Posterior vena cava (tissue), 2 donors: ENCODE data around the gene GRIK4. TPM values are rescaled to one million over a fixed set of nuclear protein-coding genes. Genes with fewer than 3 reads are reported as not detected.

Experiments used
- DNase-seq: peaks from one replicate; pipeline ENCODE4 v3.0.0-alpha.2; 2020; ENCODE audit warnings: low spot score
- intact Hi-C, 2 donors: fragments of 100-400 bp; cut with DNase I; formaldehyde crosslinking; loops; one replicate each; pipeline versions ENCODE4 v1.14.1 to v1.14.2; 2022 to 2023
- total RNA-seq, 2 donors: library from RNA; stranded (reverse); fragmentation: NEBNext Ultra II Directional; extraction: Animal tissue kit (Norgen Biotek cat#: 25700); gene quantifications; one replicate each; pipeline ENCODE4 v1.2.1, GENCODE V29; 2021
- donor health status: DM: yes; HTN: yes; CAD: no.
- donor health status: DM: yes; HTN: yes; CAD: no.

The GRIK4 gene
- total RNA-seq, 2 donors from 2014 or later, result 0.19 TPM; not detected in 1

DNA sequence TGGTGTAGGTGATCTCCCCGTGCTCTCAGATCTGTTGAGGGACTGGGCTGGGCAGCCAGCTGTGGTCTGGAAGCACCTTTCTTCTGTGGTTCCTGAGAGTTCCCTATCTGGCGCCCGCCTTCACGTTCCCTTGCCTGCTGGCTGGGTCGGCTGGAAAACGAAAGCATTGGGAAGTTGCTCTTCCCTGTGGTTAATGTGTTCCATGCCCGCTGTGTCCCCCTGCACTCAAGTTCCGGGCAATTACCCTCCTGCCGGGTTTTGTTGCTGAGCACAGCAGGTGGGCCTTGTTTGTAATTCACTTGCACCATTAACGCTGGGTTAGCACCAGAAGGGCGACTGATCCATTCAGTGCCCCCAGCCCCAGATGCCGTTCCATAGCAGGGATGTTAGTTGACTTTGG lies 134.1 kb downstream of the GRIK4 start:
- DNase-seq, result peak; percentile 61

GRCh38 chr11:120646206-120646605 lies 134.7 kb downstream of the GRIK4 start:
- DNase-seq, result peak; percentile 11
- intact Hi-C loops, result loop anchor here in 1 of 2 donors (10.0 kb wide), 1 partner anchor 1791 kb away; no protein-coding TSS in a partner anchor

More for the DNA sequence above, 134.1 kb downstream of the GRIK4 start:
- intact Hi-C loops, result loop anchor here in 1 of 2 donors (10.0 kb wide), 1 partner anchor 1791 kb away; no protein-coding TSS in a partner anchor

DNA sequence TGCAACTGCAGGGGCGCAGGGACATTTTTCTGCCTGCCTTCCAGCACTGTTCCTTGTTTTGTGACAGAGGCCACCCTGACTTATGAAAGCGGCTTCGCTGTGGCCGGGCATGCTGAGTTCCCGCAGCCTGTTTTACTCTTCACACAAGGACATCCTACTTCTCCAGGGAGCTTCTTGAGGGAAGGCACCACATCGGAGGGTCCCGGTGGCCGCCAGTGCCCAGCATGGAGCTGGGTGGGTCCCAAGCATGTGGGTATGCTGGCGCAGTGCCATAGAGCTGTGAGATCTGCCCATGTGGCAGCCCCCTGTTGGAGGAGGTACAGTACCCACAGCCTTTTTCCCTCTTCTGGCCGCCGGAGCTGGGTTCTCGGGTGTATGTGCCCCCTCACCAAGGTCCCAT lies 136.1 kb downstream of the GRIK4 start:
- peak; percentile 75 for DNase-seq
- intact Hi-C loops, result loop anchor here in 1 of 2 donors (10.0 kb wide), 1 partner anchor 1793 kb away; no protein-coding TSS in a partner anchor

GRCh38 chr11:120648771-120649170 lies 137.2 kb downstream of the GRIK4 start:
- DNase-seq, result peak; percentile 70

DNA sequence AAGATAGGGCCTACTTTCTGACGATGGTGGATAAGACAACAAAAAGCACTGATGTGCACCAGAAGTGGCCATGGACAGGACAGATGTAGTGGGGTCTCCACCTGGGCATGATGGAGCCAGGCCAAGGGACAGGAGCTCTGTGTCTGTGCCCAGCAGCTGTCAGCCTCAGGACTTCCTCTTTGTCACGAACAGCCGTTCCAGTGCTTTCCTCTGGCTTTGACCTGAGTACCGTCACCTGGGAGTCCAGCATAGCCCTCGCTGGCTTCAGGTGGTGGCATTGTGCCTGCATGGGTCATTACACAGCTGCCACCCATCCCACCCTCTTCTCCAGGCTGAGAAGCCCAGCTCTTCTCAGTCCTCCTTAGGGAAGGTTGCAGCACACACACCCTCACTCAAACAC lies 137.8 kb downstream of the GRIK4 start:
- DNase-seq, result peak; percentile 64
- intact Hi-C loops, result loop anchor here in 1 of 2 donors (10.0 kb wide), 1 partner anchor 1795 kb away; no protein-coding TSS in a partner anchor

More at GRCh38 chr11:120648771-120649170, 137.2 kb downstream of the GRIK4 start:
- intact Hi-C loops, result loop anchor here in 1 of 2 donors (10.0 kb wide), 1 partner anchor 1794 kb away; no protein-coding TSS in a partner anchor

DNA sequence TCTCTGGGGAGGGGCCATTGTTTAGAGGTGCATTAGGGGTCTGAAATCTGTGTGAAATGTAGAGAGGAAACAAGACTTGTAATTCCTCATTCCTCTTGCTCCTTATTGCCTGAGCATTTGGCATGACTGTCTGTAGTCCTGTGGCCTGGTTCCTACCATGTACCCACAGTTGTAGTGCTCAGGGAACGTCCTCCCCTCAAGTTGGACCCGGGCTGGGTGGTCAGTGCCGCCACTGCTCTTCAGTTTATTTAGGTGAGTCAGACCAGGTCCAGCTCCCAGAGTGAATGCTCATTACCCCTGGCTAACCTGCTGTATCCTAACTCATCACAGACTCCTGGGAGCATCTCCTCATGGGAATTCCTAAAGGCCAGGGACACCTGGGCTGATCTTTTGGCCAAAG lies 139.8 kb downstream of the GRIK4 start:
- peak; percentile 53 for DNase-seq
- intact Hi-C loops, result no loop called here

- intact Hi-C loops, result no loop called here
- peak; percentile 38 for DNase-seq
These were observed 140.3 kb downstream of the GRIK4 start for GRCh38 chr11:120651836-120652235.

DNA sequence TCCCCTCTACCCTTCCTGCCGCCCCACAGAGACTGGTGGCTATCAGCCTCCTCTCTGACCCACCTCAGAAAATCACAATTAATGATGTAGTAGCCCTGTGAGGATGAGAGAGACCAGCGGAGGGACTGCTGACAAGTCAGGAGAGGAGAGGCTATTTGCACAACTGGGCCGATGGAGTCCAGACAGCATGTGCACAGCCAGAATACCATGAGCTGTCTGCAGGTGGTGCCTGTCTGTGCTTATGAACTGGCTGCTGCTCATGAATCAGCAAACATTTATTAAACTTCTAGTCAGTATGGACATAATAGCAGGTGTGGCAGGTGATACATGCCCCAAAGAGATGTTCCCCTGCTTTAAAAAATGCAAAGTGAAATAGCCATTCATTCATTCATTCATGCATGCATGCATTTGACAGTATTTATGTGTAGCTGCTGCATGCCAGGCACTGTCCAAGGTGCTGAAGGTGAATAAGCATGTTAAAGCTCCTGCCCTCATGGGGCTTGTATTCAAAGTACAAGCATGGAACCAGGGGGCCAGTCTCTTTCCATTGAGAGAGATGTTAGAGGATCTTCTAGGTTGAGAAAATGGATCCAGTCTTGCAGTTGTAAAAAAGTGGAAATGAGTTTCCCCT lies 141.3 kb downstream of the GRIK4 start:
- DNase-seq, result no peak
- intact Hi-C loops, result no loop called here

GRCh38 chr11:120655589-120655988 lies 144.0 kb downstream of the GRIK4 start:
- intact Hi-C loops, result no loop called here
- DNase-seq, result no peak

GRCh38 chr11:120657306-120658070 lies 145.9 kb downstream of the GRIK4 start:
- intact Hi-C loops, result no loop called here
- no peak for DNase-seq

GRCh38 chr11:120658071-120658423 lies 146.5 kb downstream of the GRIK4 start:
- DNase-seq, result no peak
- intact Hi-C loops, result no loop called here

DNA sequence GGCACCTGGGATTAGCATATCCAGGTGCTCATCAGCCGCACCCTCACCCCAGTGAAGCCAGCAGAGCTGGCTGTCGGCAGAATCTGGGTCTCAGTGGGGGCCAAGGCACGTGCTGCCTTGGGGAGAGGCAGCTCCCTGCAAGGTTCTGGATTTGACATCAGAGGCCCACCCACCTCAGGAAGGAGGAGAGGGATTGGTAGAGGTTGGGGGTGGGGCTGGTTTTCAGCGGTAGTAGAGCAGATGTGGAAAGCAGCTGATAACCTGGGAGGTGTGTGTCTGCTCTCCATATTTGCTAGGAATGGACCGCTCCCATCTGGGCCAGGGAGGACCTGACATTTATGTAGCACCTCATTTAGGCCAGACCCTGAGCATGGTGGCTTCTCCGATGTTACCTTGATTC lies 147.5 kb downstream of the GRIK4 start:
- intact Hi-C loops, result no loop called here
- no peak for DNase-seq

DNA sequence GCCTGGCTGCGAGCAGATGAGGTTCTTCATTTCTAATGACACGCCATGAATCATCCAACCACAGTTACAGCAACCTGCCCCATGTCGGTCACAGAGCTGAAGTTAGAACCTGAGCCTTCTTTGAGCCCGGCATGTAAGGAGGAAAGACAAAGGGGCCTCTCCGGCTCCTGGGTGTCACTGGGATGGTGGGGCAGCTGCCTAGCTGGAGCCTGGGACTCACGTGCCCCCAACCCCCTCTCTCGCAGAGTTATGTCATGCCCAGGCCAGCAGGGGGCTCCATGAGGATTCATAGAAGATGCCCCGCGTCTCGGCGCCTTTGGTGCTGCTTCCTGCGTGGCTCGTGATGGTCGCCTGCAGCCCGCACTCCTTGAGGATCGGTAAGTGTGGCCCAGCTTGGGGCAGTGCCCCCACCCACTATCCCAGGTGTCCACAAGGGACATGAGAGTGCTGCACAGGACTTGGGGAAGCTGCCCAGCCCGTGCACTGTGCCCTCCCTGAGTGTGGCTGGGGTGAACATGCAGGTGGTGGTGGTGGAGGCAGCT lies 148.5 kb downstream of the GRIK4 start:
- intact Hi-C loops, result no loop called here
- no peak for DNase-seq

GRCh38 chr11:120662071-120662676 lies 150.6 kb downstream of the GRIK4 start:
- intact Hi-C loops, result no loop called here
- DNase-seq, result no peak

DNA sequence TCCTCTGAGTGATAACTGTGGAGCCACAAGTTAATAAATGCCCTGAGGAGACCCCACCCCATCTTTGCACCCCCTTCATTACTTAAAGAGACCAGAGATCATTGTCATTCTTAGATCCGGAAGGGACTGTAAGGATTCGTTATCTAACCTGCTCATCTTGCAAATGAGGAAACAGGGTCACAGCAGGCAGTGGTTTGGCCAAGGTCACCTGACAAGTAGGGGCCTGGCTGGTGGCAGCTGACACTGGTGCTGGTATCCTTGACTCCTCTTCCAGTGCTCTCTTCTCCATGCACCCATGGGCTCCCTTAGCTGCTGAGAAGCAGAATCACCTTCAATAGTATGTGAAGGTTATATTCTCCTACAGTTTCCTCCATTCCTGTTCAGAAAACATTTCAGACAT lies 151.6 kb downstream of the GRIK4 start:
- intact Hi-C loops, result no loop called here
- DNase-seq, result no peak

- no peak for DNase-seq
- intact Hi-C loops, result no loop called here
These were observed 154.6 kb downstream of the GRIK4 start for GRCh38 chr11:120666121-120666639.

GRCh38 chr11:120667281-120667680 lies 155.7 kb downstream of the GRIK4 start:
- intact Hi-C loops, result no loop called here
- DNase-seq, result no peak

GRCh38 chr11:120667934-120668333 lies 156.4 kb downstream of the GRIK4 start:
- DNase-seq, result no peak
- intact Hi-C loops, result no loop called here

DNA sequence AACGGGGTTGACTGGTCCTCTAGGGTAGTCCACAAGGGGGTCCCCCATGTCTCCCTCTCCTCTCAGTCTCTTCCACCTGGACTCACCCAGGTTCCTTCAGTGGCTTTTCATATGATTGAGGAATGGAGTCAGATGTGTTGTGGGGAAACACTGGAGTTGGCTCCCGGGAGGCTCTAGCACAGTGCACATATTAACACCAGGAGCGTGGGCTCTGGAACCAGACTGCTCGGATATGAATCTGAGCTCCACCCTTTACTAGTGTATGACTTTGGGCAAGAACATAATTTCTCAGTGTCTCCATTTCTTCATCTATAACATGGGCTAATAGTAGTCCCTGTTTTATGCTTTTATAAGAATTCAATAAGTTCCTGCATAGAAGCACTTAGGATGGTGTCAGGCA lies 157.0 kb downstream of the GRIK4 start:
- intact Hi-C loops, result no loop called here
- no peak for DNase-seq

DNA sequence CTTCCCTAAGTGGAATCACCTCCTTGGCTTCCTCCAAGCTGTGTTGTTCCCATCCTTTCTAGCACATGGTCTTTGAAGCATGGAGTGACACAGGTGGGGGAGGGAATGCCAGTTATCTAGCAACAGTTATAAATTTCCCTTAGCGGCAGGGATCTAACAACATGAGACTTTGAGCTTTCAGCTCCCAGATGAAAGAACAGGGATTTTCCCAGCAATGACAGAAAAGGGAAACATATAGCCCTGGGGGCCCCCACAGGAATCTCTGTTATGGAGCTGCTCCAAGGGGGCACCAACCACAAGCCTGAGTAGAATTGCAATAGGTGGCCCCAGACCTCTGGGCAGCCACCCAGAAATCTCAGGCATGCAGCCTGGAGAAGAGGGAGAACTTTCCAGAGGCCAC lies 163.0 kb downstream of the GRIK4 start:
- DNase-seq, result no peak
- intact Hi-C loops, result no loop called here
